H9 (cell line): ENCODE results near the gene GRID2. TPM values are rescaled to one million over a fixed set of nuclear protein-coding genes. Genes with fewer than 3 reads are reported as not detected.

Experiments
- DNase-seq: peaks from one replicate; pipeline ENCODE4 v3.0.0-alpha.2; 2017
- H2AFZ ChIP-seq: one replicate; pipeline ENCODE4 v1.6.1; 2013; ENCODE audit warnings: mild to moderate bottlenecking, low read length, control low read depth, moderate library complexity
- H2AK5ac ChIP-seq: 2 replicates; pipeline ENCODE4 v1.6.1; 2013; ENCODE audit warnings: low read length, control low read depth, mixed read lengths; ENCODE audit not compliant: insufficient read length
- H2BK120ac ChIP-seq: one replicate; pipeline ENCODE4 v1.6.1; 2013; ENCODE audit warnings: low read depth, mild to moderate bottlenecking, low read length, control low read depth, inconsistent platforms; ENCODE audit not compliant: poor library complexity, severe bottlenecking
- H2BK12ac ChIP-seq: 2 replicates; pipeline ENCODE4 v1.6.1; 2013; ENCODE audit warnings: low read length, control low read depth, mixed read lengths, low read depth; ENCODE audit not compliant: insufficient read length
- H2BK15ac ChIP-seq: 2 replicates; pipeline ENCODE4 v1.6.1; 2013; ENCODE audit warnings: low read depth, low read length, control low read depth
- H2BK20ac ChIP-seq: one replicate; pipeline ENCODE4 v1.6.1; 2013; ENCODE audit warnings: low read depth, mild to moderate bottlenecking, low read length, control low read depth, inconsistent platforms; ENCODE audit not compliant: poor library complexity, severe bottlenecking
- H2BK5ac ChIP-seq: 2 replicates; pipeline ENCODE4 v1.6.1; 2013; ENCODE audit warnings: low read length, control low read depth, mixed read lengths; ENCODE audit not compliant: insufficient read length
- H3K14ac ChIP-seq: 2 replicates; pipeline ENCODE4 v1.6.1; 2013; ENCODE audit warnings: low read length, control low read depth; ENCODE audit not compliant: insufficient read depth
- H3K18ac ChIP-seq: 2 replicates; pipeline ENCODE4 v1.6.1; 2013; ENCODE audit warnings: low read depth, mild to moderate bottlenecking, mixed read lengths, low read length, control low read depth; ENCODE audit not compliant: insufficient read length
- H3K23ac ChIP-seq: 2 replicates; pipeline ENCODE4 v1.6.1; 2013; ENCODE audit warnings: low read length, control low read depth, mixed read lengths, low read depth; ENCODE audit not compliant: insufficient read length
- H3K23me2 ChIP-seq: 2 replicates; pipeline ENCODE4 v1.6.1; 2013; ENCODE audit warnings: low read depth, mild to moderate bottlenecking, mixed read lengths, low read length, control low read depth; ENCODE audit not compliant: insufficient read length, poor library complexity, severe bottlenecking
- H3K27ac ChIP-seq: 2 replicates; pipeline ENCODE4 v1.5.1; 2013; ENCODE audit warnings: low read length, control low read depth, mixed read lengths, low read depth; ENCODE audit not compliant: insufficient read length
- H3K27me3 ChIP-seq: 2 replicates; pipeline ENCODE4 v1.6.1; 2013; ENCODE audit warnings: low read length, control low read depth, inconsistent platforms; ENCODE audit not compliant: insufficient read depth
- H3K4ac ChIP-seq: 2 replicates; pipeline ENCODE4 v1.6.1; 2013; ENCODE audit warnings: low read depth, mild to moderate bottlenecking, control low read depth, inconsistent platforms, low read length, moderate library complexity
- H3K4me1 ChIP-seq: 2 replicates; pipeline ENCODE4 v1.6.1; 2013; ENCODE audit warnings: low read length, control low read depth, inconsistent platforms; ENCODE audit not compliant: insufficient read depth
- H3K4me2 ChIP-seq: 2 replicates; pipeline ENCODE4 v1.6.1; 2013; ENCODE audit warnings: low read length, control low read depth, mixed read lengths; ENCODE audit not compliant: insufficient read length, insufficient read depth
- H3K56ac ChIP-seq: 2 replicates; pipeline ENCODE4 v1.6.1; 2013; ENCODE audit warnings: low read depth, mild to moderate bottlenecking, mixed read lengths, low read length, control low read depth; ENCODE audit not compliant: insufficient read length
- H3K79me1 ChIP-seq: 2 replicates; pipeline ENCODE4 v1.6.1; 2013; ENCODE audit warnings: low read depth, mild to moderate bottlenecking, moderate library complexity, low read length, control low read depth, inconsistent platforms; ENCODE audit not compliant: insufficient read depth, poor library complexity, severe bottlenecking
- H3K79me2 ChIP-seq: 2 replicates; pipeline ENCODE4 v1.6.1; 2013; ENCODE audit warnings: low read length, control low read depth, inconsistent platforms; ENCODE audit not compliant: insufficient read depth
- H3K9ac ChIP-seq: 2 replicates; pipeline ENCODE4 v1.6.1; 2013; ENCODE audit warnings: low read length, control low read depth, mixed read lengths; ENCODE audit not compliant: insufficient read length; ENCODE audit errors: extremely low read depth
- H3K9me3 ChIP-seq: one replicate; pipeline ENCODE4 v1.6.1; 2013; ENCODE audit warnings: low read depth, low read length, inconsistent platforms; ENCODE audit not compliant: control insufficient read depth
- H3T11ph ChIP-seq: one replicate; pipeline ENCODE4 v1.6.1; 2013; ENCODE audit warnings: mild to moderate bottlenecking, low read length, control low read depth, inconsistent platforms
- H4K20me1 ChIP-seq: one replicate; pipeline ENCODE4 v1.6.1; 2013; ENCODE audit not compliant: control insufficient read depth, insufficient read length, insufficient read depth
- H4K5ac ChIP-seq: 2 replicates; pipeline ENCODE4 v1.6.1; 2013; ENCODE audit warnings: low read depth, mild to moderate bottlenecking, mixed read lengths, low read length, control low read depth; ENCODE audit not compliant: insufficient read length
- H4K8ac ChIP-seq: replicated peaks from 2 replicates; pipeline ENCODE4 v1.6.1; 2013; ENCODE audit warnings: low read length, control low read depth, mixed read lengths, low read depth; ENCODE audit not compliant: insufficient read length
- H4K91ac ChIP-seq: 2 replicates; pipeline ENCODE4 v1.6.1; 2013; ENCODE audit warnings: low read depth, mild to moderate bottlenecking, moderate library complexity, mixed read lengths, low read length, control low read depth; ENCODE audit not compliant: insufficient read length
- H3K27ac Mint-ChIP-seq, 3 experiments: 2 replicates in 2 of 3; 3 replicates in 1 of 3; pipeline ENCODE4 v1.8.0; 2020 to 2021; ENCODE audit warnings: mixed read lengths in 3 of 3, mild to moderate bottlenecking in 1 of 3, moderate library complexity in 1 of 3
- H3K27me3 Mint-ChIP-seq: 2 replicates; pipeline ENCODE4 v1.8.0; 2021; ENCODE audit warnings: low read depth, mild to moderate bottlenecking, moderate library complexity, mixed read lengths
- H3K36me3 Mint-ChIP-seq, 3 experiments: 2 replicates in 2 of 3; 3 replicates in 1 of 3; pipeline ENCODE4 v1.8.0; 2020 to 2021; ENCODE audit warnings: low read depth in 3 of 3, mixed read lengths in 3 of 3; ENCODE audit not compliant: insufficient read depth in 1 of 3
- H3K4me1 Mint-ChIP-seq, 2 experiments: 2 replicates each; pipeline ENCODE4 v1.8.0; 2020; ENCODE audit warnings: mixed read lengths in 2 of 2
- H3K4me3 Mint-ChIP-seq, 2 experiments: 2 replicates in 1 of 2; 3 replicates in 1 of 2; pipeline ENCODE4 v1.8.0; 2020 to 2021; ENCODE audit warnings: mild to moderate bottlenecking in 2 of 2, mixed read lengths in 2 of 2, moderate library complexity in 1 of 2
- H3K9me3 Mint-ChIP-seq, 2 experiments: 2 replicates in 1 of 2; 3 replicates in 1 of 2; pipeline ENCODE4 v1.8.0; 2020; ENCODE audit warnings: mild to moderate bottlenecking in 2 of 2, mixed read lengths in 2 of 2, moderate library complexity in 1 of 2
- CTCF ChIP-seq: fragments of 200-600 bp; sonication (generic); conservative IDR thresholded peaks from 3 replicates; pipeline ENCODE4 v1.8.0; 2021; ENCODE audit warnings: antibody characterized with exemption, mild to moderate bottlenecking
- WGBS: extraction: QIAGEN DNeasy Blood & Tissue Kit; methylation state at CpG from one replicate; pipeline ENCODE4 v1.1.7; 2013; ENCODE audit warnings: missing lambda C conversion rate, low lambda C conversion rate, mixed read lengths; ENCODE audit not compliant: insufficient read length; ENCODE audit errors: extremely low coverage; 5-methylcytosine and 5-hydroxymethylcytosine counted together
- total RNA-seq: library from RNA; stranded (reverse); gene quantifications from 2 replicates; pipeline ENCODE4 v1.2.1, GENCODE V29; 2021

The GRID2 gene
- total RNA-seq, 1 experiment from 2014 or later: 21.8 TPM

GRCh38 chr4:92265021-92265420 lies 38.7 kb upstream of the GRID2 start:
- Histone ChIP-seq H2BK120ac (no peak overlapping the region), H3K14ac (no peak overlapping the region), H4K5ac (no peak overlapping the region), H4K20me1 (no peaks in the 10 kb centered on the region), H3K18ac (no peak overlapping the region), H3K23ac (no peak overlapping the region), H4K91ac (no peak overlapping the region), H3K4ac (no peak overlapping the region), H4K8ac (no peak overlapping the region), H3K56ac (no peak overlapping the region), H2AFZ (no peak overlapping the region), H2BK15ac (no peak overlapping the region), H3K9ac (no peak overlapping the region), H2BK5ac (no peak overlapping the region), H2AK5ac (no peak overlapping the region), H3T11ph (no peak overlapping the region), H3K23me2 (no peaks in the 10 kb centered on the region), H3K79me1 (peaks cover 3% of the 10 kb centered on the region), H2BK20ac (no peak overlapping the region), H3K79me2 (peaks cover 4% of the 10 kb centered on the region; the same call in 1 of the 2 replicates), H3K27ac (no peak overlapping the region), H2BK12ac (no peak overlapping the region), H3K4me1 (no peaks in the 10 kb centered on the region), H3K27me3 (no peaks in the 10 kb centered on the region), H3K9me3 (no peaks in the 10 kb centered on the region), H3K4me2 (no peak overlapping the region)
- DNase-seq: no peak
- WGBS: no CpG with 5 or more reads among the region's 1 CpG
- H3K4me1 Mint-ChIP-seq: peaks cover 25 to 26% of the 10 kb centered on the region in 2 experiments
- peaks cover 7 to 18% of the 10 kb centered on the region in 2 experiments for H3K9me3 Mint-ChIP-seq
- peaks cover 76 to 94% (median 91%) of the 10 kb centered on the region in 3 experiments for H3K36me3 Mint-ChIP-seq
- 0 out of 7 replicates have a peak overlapping the region, but pooled peaks of 1 of the 3 experiments have one; percentile 12 for H3K27ac Mint-ChIP-seq
- TF ChIP-seq CTCF: no peak
- no peak overlapping the region for H3K4me3 Mint-ChIP-seq
- no peaks in the 10 kb centered on the region for H3K27me3 Mint-ChIP-seq
